CD4-positive, alpha-beta T cell treated with Interleukin-15 for 1 hour (primary cell): Measurements from ENCODE around the gene NPEPL1.
"Not testable (repeated sequence)": the region's sequence is repeated elsewhere in the genome, so short reads cannot be mapped to it uniquely, and the experiment has no call there.

Experiments used
- DNase-seq: peaks from one replicate; pipeline ENCODE4 v3.0.0-alpha.2; 2020

NPEPL1 gene

GRCh38 chr20:58714923-58715351 lies 22.3 kb downstream of the NPEPL1 start:
- no peak for DNase-seq

- no peak for DNase-seq
These were observed 22.8 kb downstream of the NPEPL1 start for GRCh38 chr20:58715391-58715800.

GRCh38 chr20:58715801-58716475 lies 23.3 kb downstream of the NPEPL1 start:
- DNase-seq: no peak

GRCh38 chr20:58716476-58717277 lies 24.1 kb downstream of the NPEPL1 start:
- DNase-seq: no peak

GRCh38 chr20:58717278-58718091 lies 24.9 kb downstream of the NPEPL1 start:
- DNase-seq: no peak

- DNase-seq: no peak
These were observed 25.5 kb downstream of the NPEPL1 start for GRCh38 chr20:58718121-58718563.

DNA sequence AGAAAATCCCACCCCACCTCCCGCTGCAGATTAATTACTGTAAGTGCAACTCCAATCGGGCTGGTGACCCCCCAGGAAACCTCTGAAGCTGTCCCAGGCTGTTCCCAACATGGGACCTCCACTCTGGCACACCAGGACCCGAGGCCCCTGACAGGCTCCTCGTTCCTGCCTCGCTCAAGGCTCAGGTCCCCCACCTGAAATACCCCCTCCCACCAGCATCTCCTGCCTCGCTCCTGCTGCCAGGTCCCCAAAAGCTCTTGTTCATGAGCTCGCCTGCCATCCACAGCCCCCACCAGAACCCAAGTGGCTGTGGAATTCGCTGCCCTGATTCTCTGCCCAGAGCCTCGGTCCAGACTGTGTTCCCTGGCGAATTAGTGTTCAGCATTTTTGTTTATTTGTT lies 26.1 kb downstream of the NPEPL1 start:
- DNase-seq: no peak

- DNase-seq: no peak
These were observed 26.7 kb downstream of the NPEPL1 start for GRCh38 chr20:58719258-58719657.

- no peak for DNase-seq
These were observed 27.4 kb downstream of the NPEPL1 start for GRCh38 chr20:58719971-58720371.

GRCh38 chr20:58720890-58721289 lies 28.3 kb downstream of the NPEPL1 start:
- no peak for DNase-seq

DNA sequence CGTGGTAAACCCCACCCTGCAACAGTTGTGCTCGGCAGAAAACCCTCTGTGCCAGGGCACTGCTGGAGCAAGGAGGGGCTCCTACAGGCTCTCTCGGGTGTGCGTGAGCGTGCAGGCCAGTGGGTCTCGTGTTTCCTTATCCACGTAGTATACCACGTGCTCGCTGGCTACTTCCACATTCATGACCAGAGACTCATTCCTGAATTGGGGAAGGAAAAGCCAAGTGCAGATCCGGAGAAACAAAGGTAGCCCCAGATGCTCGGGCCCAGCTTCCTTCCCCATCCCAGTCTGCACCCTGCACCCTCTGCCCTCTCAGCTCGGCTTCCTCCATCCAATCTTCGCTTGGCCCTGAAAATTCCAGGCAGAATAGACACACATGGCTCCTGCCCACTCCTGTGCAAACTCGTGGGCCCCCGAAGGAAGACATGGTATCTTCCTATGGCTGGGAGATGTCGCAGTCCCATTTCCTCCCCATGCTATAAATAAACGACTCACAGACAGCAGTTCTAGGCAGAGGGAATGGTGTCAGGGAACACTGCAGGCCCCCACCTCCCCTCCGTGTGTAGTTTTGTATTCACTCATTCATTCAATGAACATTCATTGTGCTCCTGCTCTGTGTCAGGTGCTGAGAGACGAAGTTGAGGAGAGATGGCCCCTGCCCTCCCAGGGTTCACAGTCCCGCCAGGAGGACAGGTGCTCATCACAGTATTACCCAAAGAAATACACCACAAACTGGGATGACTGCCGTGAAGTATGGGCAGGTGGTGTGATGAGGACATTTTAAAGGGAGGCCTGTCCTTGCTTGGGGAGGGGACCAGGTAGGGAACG lies 29.6 kb downstream of the NPEPL1 start:
- DNase-seq: no peak

DNA sequence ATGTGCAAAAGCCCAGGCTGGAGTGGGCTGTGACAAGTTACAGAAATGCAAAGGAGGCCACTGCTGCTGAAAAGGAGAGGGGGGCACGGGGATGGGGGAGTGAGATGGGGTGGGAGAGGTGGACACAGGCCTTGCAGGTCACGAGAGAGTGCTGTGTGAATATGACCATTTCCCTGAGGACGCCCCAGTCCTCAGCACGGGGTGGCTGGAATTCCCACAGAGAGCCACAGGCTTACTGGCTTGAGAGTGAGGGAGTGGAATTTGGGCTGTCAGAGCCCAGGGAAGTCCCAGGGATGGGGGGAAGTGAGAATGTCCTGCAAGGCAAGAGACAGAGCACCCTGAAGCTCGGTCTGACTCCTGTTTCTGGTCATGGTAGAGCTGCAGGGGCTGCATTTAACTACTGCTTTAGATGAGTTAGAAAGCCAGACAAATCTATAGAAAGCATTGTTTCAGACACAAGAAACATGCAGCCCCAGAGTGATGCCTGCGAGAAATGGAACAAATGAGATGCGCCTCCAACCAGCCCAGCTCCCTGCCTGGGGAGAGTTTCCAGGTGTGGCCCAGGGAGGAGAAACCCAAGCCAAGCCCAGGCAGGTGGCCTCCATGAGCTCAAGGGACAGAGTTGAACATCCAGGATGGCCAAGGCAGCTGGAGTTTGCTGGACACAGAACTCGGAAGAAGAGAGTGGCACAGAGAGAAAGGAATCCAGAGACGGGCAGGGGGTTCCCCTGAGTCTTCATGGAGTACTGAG lies 30.5 kb downstream of the NPEPL1 start:
- DNase-seq: no peak

DNA sequence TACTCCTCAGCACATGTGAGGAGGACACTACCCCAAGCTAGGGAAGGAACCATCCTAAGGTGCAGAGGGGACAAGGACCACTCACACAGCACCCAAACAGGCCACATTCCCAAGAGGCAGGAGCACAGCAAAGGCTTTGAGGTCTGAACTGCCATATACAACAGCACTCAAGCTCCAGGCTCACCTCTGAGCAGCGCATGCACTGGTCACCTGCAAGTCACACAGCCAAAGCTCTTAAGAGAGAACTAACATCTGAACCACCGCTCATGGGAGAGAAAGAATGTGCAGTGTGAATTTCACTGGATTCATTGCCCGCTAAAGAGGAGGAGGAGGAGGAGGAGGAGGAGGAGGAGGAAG lies 31.0 kb downstream of the NPEPL1 start:
- no peak for DNase-seq

- not testable (repeated sequence) for DNase-seq
These were observed 33.6 kb downstream of the NPEPL1 start for GRCh38 chr20:58726156-58726555.

GRCh38 chr20:58731192-58731591 lies 38.6 kb downstream of the NPEPL1 start:
- DNase-seq: no peak

DNA sequence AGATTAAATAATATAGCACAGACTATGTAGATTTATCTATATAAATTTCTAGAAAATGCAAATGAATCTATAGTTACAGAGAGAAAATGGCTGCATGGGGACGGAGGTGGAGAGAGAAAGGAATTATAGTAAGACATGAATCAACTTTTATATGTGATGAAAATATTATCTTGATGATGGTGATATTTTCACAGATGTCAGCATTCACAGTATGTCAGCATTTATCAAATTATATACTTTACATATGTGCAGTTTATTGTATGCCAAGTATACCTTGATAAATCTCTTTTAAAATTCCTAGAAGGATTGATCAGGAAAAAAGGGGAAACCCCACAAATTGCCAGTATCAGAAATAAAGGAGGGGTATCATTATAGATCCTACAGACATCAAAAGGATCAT lies 44.6 kb downstream of the NPEPL1 start:
- no peak for DNase-seq

GRCh38 chr20:58740356-58741308 lies 48.0 kb downstream of the NPEPL1 start:
- DNase-seq: no peak

DNA sequence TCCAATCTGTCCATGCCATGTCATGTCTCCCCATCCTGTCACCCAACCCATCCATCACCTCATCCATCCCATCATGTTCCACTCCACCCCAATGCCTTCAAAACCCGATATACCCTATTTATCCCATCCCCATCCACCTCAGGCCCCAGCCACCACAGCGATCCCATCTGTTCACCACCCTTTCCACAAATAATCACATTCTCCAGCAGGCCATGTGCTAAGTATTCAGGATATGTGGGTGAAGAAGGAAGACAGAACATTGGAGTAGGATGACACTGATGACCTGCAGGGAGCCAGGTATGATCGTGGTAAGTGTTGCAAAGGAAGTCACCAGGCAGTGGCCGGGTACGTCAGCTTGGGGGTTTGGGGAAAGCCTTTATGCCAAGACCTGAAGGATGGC lies 48.8 kb downstream of the NPEPL1 start:
- DNase-seq: no peak

DNA sequence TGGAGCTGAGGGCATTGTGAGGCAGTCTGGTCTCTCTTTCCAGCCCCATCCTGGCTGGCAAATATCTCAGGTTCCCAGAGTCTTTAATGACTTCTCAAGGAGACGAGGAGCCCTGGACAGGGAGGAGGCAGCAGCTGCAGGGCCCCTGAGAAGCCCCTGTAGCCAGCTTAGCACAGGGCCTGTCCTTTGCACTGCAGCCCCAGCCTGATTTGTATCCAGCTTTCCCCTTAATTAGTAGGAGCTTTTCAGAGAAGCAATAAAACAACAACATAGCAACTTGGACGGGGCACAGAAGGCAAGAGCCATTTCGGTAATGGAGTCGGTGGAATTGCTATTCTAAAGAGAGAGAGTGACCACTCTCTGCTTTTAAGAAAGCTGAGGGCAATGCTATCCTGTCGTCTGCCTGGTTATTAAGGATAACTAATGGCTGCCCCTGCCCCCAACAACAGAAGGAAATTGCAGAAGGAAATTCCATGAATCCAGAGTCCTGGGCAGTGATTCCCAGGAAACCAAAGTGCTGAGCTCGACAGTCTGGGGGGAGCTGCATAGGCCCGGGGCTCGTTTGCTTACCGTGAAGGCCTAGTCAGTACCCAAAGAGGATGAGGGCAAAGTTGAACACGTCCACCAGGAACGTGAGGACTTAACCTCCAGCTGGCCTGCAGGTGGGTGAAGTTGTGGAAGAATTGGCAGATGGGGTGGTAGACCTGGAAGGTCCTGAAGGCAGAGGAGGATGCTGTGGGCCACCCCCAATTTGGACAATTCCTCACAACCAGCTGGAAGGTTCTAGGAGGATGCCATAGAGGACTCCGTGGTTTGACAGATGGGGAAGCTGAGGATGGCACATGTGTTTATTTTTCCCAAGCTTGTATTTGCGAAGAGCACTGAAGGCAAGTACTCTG lies 50.3 kb downstream of the NPEPL1 start:
- DNase-seq: no peak
